GM23338 (cell line): Measurements from ENCODE around the gene COL9A3. TPM values are rescaled to one million over a fixed set of nuclear protein-coding genes. Genes with fewer than 3 reads are reported as not detected.

Experiments used
- ATAC-seq: fragments of 200-7000 bp; cut with Tn5 transposase; 3 replicates; pipeline ENCODE4 v1.9.1; 2020
- DNase-seq: peaks from one replicate; pipeline ENCODE4 v3.0.0-alpha.2; 2015; ENCODE audit warnings: low spot score
- H2AFZ ChIP-seq: fragments of 200-600 bp; sonication (generic); 2 replicates; pipeline ENCODE4 v1.8.0; 2016; ENCODE audit warnings: antibody characterized with exemption, mild to moderate bottlenecking, moderate library complexity
- H3F3A ChIP-seq: fragments of 200-600 bp; sonication (generic); replicated peaks from 2 replicates; pipeline ENCODE4 v1.8.0; 2017; ENCODE audit warnings: antibody characterized with exemption, mixed run types, low read depth
- H3K27ac ChIP-seq: fragments of 200-600 bp; sonication (generic); 2 replicates; pipeline ENCODE4 v1.6.1; 2016; ENCODE audit warnings: low read depth
- H3K27me3 ChIP-seq: fragments of 200-600 bp; sonication (generic); 2 replicates; pipeline ENCODE4 v1.8.0; 2016; ENCODE audit warnings: mild to moderate bottlenecking, mixed run types, moderate library complexity; ENCODE audit not compliant: insufficient read depth
- H3K36me3 ChIP-seq: fragments of 200-600 bp; sonication (generic); 2 replicates; pipeline ENCODE4 v1.8.0; 2016; ENCODE audit warnings: mild to moderate bottlenecking; ENCODE audit not compliant: insufficient read depth
- H3K4me1 ChIP-seq: fragments of 200-600 bp; sonication (generic); 2 replicates; pipeline ENCODE4 v1.8.0; 2016; ENCODE audit warnings: mild to moderate bottlenecking, moderate library complexity; ENCODE audit not compliant: insufficient read depth
- H3K4me2 ChIP-seq: fragments of 200-600 bp; sonication (generic); 2 replicates; pipeline ENCODE4 v1.7.1; 2017; ENCODE audit warnings: mixed run types
- H3K4me3 ChIP-seq: fragments of 200-600 bp; sonication (generic); 2 replicates; pipeline ENCODE4 v1.6.1; 2016; ENCODE audit warnings: mixed run types
- H3K79me2 ChIP-seq: fragments of 200-600 bp; sonication (generic); replicated peaks from 2 replicates; pipeline ENCODE4 v1.8.0; 2017; ENCODE audit warnings: mild to moderate bottlenecking; ENCODE audit not compliant: insufficient read depth
- H3K9me2 ChIP-seq: fragments of 200-600 bp; sonication (generic); 2 replicates; pipeline ENCODE4 v1.8.0; 2017; ENCODE audit not compliant: insufficient read depth
- H4K20me1 ChIP-seq: fragments of 200-600 bp; sonication (generic); replicated peaks from 2 replicates; pipeline ENCODE4 v1.8.0; 2017; ENCODE audit warnings: mild to moderate bottlenecking; ENCODE audit not compliant: insufficient read depth
- H3K27ac Mint-ChIP-seq: 2 replicates; pipeline ENCODE4 v1.8.0; 2020; ENCODE audit warnings: inconsistent platforms, mild to moderate bottlenecking, moderate library complexity, mixed read lengths
- H3K27me3 Mint-ChIP-seq: 3 replicates; pipeline ENCODE4 v1.8.0; 2022; ENCODE audit warnings: low read depth, mild to moderate bottlenecking, moderate library complexity, mixed read lengths, inconsistent platforms; ENCODE audit not compliant: insufficient read depth, poor library complexity
- H3K36me3 Mint-ChIP-seq: 3 replicates; pipeline ENCODE4 v1.8.0; 2021; ENCODE audit warnings: low read depth, mild to moderate bottlenecking, inconsistent platforms, moderate library complexity, mixed read lengths
- H3K4me1 Mint-ChIP-seq: 3 replicates; pipeline ENCODE4 v1.8.0; 2020; ENCODE audit warnings: mild to moderate bottlenecking, inconsistent platforms, mixed read lengths
- H3K4me3 Mint-ChIP-seq: 3 replicates; pipeline ENCODE4 v1.8.0; 2021; ENCODE audit warnings: moderate library complexity, mild to moderate bottlenecking, inconsistent platforms, mixed read lengths
- H3K9me3 Mint-ChIP-seq: 3 replicates; pipeline ENCODE4 v1.8.0; 2020; ENCODE audit warnings: moderate library complexity, mild to moderate bottlenecking, inconsistent platforms, mixed read lengths
- CREB1 ChIP-seq: fragments of 250-450 bp; sonication (Bioruptor Pico); IDR thresholded peaks from 2 replicates; pipeline ENCODE4 v1.5.0; 2020; ENCODE audit warnings: low read depth, mild to moderate bottlenecking, moderate library complexity
- CTCF ChIP-seq, 2 experiments: fragments of 200-600 bp in 1 of 2; sonication (generic) in 1 of 2; conservative IDR thresholded peaks; 2 replicates each; pipeline versions ENCODE4 v1.5.1 to v1.6.1; 2016 to 2017; ENCODE audit warnings: antibody characterized with exemption in 2 of 2, low read depth in 2 of 2, mild to moderate bottlenecking in 2 of 2, moderate library complexity in 1 of 2
- EZH2 ChIP-seq: fragments of 200-600 bp; sonication (generic); IDR thresholded peaks from one replicate; pipeline ENCODE4 v1.8.0; 2017; ENCODE audit warnings: antibody characterized with exemption, mild to moderate bottlenecking, low read depth; ENCODE audit not compliant: unreplicated experiment
- EZH2phosphoT487 ChIP-seq: fragments of 200-600 bp; sonication (generic); IDR thresholded peaks from one replicate; pipeline ENCODE4 v1.8.1; 2018; ENCODE audit warnings: antibody characterized with exemption; ENCODE audit not compliant: unreplicated experiment
- JUNB ChIP-seq: IDR thresholded peaks from one replicate; pipeline ENCODE4 v1.6.1; 2016; ENCODE audit warnings: antibody characterized with exemption; ENCODE audit not compliant: unreplicated experiment
- POLR2AphosphoS5 ChIP-seq: IDR thresholded peaks from 2 replicates; pipeline ENCODE4 v1.6.1; 2016; ENCODE audit warnings: antibody characterized with exemption, low read depth
- ZNF114 ChIP-seq: fragments of 250-450 bp; sonication (Bioruptor Pico); IDR thresholded peaks from 2 replicates; pipeline ENCODE4 v1.5.0; 2020; ENCODE audit warnings: mild to moderate bottlenecking, moderate library complexity
- ZNF331 ChIP-seq: fragments of 250-450 bp; sonication (Bioruptor Pico); IDR thresholded peaks from 2 replicates; pipeline ENCODE4 v1.5.0; 2020; ENCODE audit warnings: low read depth, mild to moderate bottlenecking, moderate library complexity
- polyA plus RNA-seq: library from polyadenylated mRNA; unstranded; fragments of >200 nt; fragmentation: Nextera tagmentation; extraction: Ambion mirVana; gene quantifications from 2 replicates; pipeline ENCODE4 v1.2.1, GENCODE V29; 2016
- total RNA-seq: library from RNA; depleted of rRNA; stranded (reverse); fragments of >200 nt; shearing (Covaris generic); gene quantifications from 2 replicates; pipeline ENCODE4 v1.2.3, GENCODE V29; 2014

COL9A3 gene
- total and polyA plus RNA-seq, 2 experiments from 2014 or later = 74.9 to 113 TPM

- no peaks in the 10 kb centered on the region for H3K9me3 Mint-ChIP-seq
- Histone ChIP-seq H3K27me3 (peaks cover 7% of the 10 kb centered on the region; the same call in 1 of the 2 replicates), H3K4me3 (peak overlapping the region; percentile 70), H3K79me2 (peaks cover 8% of the 10 kb centered on the region; the same call in 1 of the 2 replicates), H3K4me1 (peaks cover 10% of the 10 kb centered on the region; the same call in 1 of the 2 replicates), H2AFZ (no peak overlapping the region), H3F3A (0 out of 2 replicates have a peak, but pooled peaks cover 4% of the 10 kb centered on the region), H3K9me2 (no peaks in the 10 kb centered on the region), H3K27ac (peak overlapping the region; percentile 66), H4K20me1 (no peaks in the 10 kb centered on the region), H3K36me3 (no peaks in the 10 kb centered on the region), H3K4me2 (peak overlapping the region; percentile 90)
- ATAC-seq (peak; percentile 66), DNase-seq (peak; percentile 84)
- peaks cover 16% of the 10 kb centered on the region for H3K4me1 Mint-ChIP-seq
- H3K27me3 Mint-ChIP-seq = peaks cover 17% of the 10 kb centered on the region
- H3K27ac Mint-ChIP-seq = no peak overlapping the region
- TF ChIP-seq JUNB (no peak), EZH2 (no peak), CTCF (conservative IDR thresholded peaks at IDR 0.05; ENCODE audit: low read depth in 2 of 2) (no peak), ZNF114 (CRISPR knock-in tag) (no peak), POLR2AphosphoS5 (peak; percentile 55; the same call in 1 of the 2 replicates), ZNF331 (CRISPR knock-in tag) (no peak), CREB1 (CRISPR knock-in tag) (no peak)
- no peaks in the 10 kb centered on the region for H3K36me3 Mint-ChIP-seq
- H3K4me3 Mint-ChIP-seq = peak overlapping the region; percentile 63
These were observed 1.5 kb upstream of the COL9A3 start for GRCh38 chr20:62815066-62815991.

GRCh38 chr20:62816031-62816883 is 593 bp upstream of the COL9A3 start:
- H2AFZ ChIP-seq = peak overlapping the region; percentile 74
- Mint-ChIP-seq H3K27ac (no peak overlapping the region), H3K27me3 (peaks cover 17% of the 10 kb centered on the region), H3K4me1 (peaks cover 16% of the 10 kb centered on the region), H3K9me3 (no peaks in the 10 kb centered on the region), H3K36me3 (no peaks in the 10 kb centered on the region), H3K4me3 (peak overlapping the region; percentile 71)
- H4K20me1 ChIP-seq = no peaks in the 10 kb centered on the region; the same call in 1 of the 2 replicates
- ATAC-seq = peak; percentile 69
- peaks cover 8% of the 10 kb centered on the region; the same call in 1 of the 2 replicates for H3K79me2 ChIP-seq
- H3K4me3 ChIP-seq = peak overlapping the region; percentile 70
- peak; percentile 98 for DNase-seq
- H3K27ac ChIP-seq = no peak overlapping the region; the same call in 1 of the 2 replicates
- peaks cover 10% of the 10 kb centered on the region; the same call in 1 of the 2 replicates for H3K4me1 ChIP-seq
- H3F3A ChIP-seq = 0 out of 2 replicates have a peak, but pooled peaks cover 4% of the 10 kb centered on the region
- 0 out of 2 replicates have a peak, but pooled peaks have one; percentile 49 for TF ChIP-seq POLR2AphosphoS5
- no peak for TF ChIP-seq EZH2phosphoT487
- TF ChIP-seq CTCF (conservative IDR thresholded peaks at IDR 0.05; ENCODE audit: low read depth in 2 of 2) = 0 out of 4 replicates have a peak, but pooled peaks of 1 of the 2 experiments have one; percentile 5
- TF ChIP-seq CREB1 (CRISPR knock-in tag) = no peak
- no peak for TF ChIP-seq JUNB
- H3K36me3 ChIP-seq = no peaks in the 10 kb centered on the region
- H3K4me2 ChIP-seq = peak overlapping the region; percentile 90
- peaks cover 7% of the 10 kb centered on the region; the same call in 1 of the 2 replicates for H3K27me3 ChIP-seq
- no peaks in the 10 kb centered on the region for H3K9me2 ChIP-seq
